Inflammatory macrophage treated with lipopolysaccharide for 1 hour (primary cell): ENCODE measurements around the gene GPR173.

Source experiments
- DNase-seq, 2 donors: peaks; one replicate each; pipeline ENCODE4 v3.0.0-alpha.2; 2020 to 2022

GPR173 gene

GRCh38 chrX:53089925-53090324 is 41.3 kb downstream of the GPR173 start:
- no peak for DNase-seq

DNA sequence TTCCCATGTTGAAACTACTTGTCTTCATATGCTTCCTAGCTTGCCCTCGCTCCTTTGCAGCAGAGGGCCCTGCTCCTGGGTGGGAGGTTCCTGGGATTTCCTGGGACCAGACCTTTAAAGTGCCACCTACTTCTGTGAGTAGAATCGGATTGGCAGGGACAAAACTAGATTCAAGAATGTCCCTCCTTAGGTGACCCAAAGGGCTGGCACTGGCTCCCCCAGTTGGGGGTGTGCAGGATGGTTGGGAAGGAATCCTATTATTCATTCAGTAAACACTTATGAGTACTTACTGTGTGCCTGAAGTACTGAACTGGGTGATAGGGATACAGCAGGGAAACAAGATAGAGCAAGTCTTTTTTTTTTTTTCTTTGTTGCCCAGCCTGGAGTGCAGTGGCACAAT is 42.8 kb downstream of the GPR173 start:
- DNase-seq, result no peak

DNA sequence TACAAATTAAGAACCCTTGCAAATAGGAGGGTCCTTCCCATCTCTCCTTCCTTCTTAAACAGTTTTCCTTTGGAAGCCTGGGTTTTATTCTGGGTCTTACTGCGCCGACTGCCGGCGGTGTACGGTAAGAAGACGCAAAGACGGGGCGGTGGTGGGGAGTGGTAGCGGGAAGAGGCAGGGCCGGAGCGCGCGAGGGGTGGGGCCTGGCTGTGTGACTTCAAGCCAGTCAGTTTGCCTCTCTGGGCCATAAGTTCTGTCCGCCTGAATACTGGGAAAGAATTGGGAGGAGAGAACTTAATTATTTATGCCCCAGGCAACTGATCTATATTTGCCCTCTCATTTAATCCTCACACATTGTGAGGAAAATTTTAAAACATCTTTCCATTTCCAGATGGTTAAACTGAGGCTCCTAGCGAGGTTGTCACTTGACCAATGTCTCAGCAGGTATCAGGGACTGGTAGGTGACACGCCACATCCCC is 44.6 kb downstream of the GPR173 start:
- peak; percentile 59 to 69 for DNase-seq

- DNase-seq, result peak; percentile 91 to 94
These were observed 45.4 kb downstream of the GPR173 start, which contains the start of gene KANTR for GRCh38 chrX:53093748-53094581. Gene KANTR, plus strand, starts transcription at chrX:53094142. Its CDS starts 30,131 bp downstream, at chrX:53124273.

- DNase-seq, result no peak
These were observed 46.0 kb downstream of the GPR173 start for GRCh38 chrX:53094582-53094905.

- no peak for DNase-seq
These were observed 47.2 kb downstream of the GPR173 start for GRCh38 chrX:53095796-53096195.

- DNase-seq, result no peak
These were observed 66.4 kb downstream of the GPR173 start for GRCh38 chrX:53114864-53115549.

- DNase-seq, result no peak
These were observed 66.9 kb downstream of the GPR173 start for GRCh38 chrX:53115550-53115874.

GRCh38 chrX:53116101-53116500 is 67.5 kb downstream of the GPR173 start:
- DNase-seq, result no peak

- no peak for DNase-seq
These were observed 73.4 kb downstream of the GPR173 start for GRCh38 chrX:53122013-53122412.

DNA sequence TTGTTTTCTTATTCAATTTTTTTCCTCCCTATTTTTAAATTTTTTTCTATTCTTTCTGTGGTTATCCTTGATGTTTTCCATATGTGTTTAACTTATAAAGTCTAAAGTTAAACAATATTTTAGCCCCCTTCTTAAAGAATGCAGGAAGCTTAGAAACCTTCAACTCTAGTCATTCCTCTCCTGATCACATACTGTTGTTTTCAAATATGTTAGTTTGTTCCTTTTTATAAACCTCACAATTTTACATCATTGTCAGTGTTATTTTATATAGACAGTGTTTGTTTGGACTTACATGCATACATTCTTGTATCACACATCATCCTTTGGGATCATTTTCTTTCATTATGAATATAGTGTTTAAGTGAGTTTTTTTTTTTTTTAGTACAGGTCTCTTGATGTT is 76.9 kb downstream of the GPR173 start:
- no peak for DNase-seq

DNA sequence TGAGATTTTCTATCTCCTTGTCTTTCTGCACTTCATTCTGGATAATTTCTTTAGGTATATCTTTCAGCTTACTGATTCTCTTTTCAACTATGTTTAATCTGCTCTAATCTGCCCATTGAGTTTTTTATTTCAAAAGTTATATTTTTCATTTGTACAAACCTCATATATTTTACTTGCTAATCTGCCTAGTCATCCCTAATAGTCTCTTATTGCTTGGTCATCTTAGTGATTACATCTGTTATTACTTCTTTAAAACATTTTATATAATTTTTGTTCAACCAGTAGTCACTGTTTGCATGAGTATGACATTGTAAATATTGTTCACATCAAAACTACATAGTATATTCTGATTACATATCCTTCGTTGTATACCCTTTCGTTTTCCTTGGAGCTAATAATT is 77.8 kb downstream of the GPR173 start:
- DNase-seq, result no peak

DNA sequence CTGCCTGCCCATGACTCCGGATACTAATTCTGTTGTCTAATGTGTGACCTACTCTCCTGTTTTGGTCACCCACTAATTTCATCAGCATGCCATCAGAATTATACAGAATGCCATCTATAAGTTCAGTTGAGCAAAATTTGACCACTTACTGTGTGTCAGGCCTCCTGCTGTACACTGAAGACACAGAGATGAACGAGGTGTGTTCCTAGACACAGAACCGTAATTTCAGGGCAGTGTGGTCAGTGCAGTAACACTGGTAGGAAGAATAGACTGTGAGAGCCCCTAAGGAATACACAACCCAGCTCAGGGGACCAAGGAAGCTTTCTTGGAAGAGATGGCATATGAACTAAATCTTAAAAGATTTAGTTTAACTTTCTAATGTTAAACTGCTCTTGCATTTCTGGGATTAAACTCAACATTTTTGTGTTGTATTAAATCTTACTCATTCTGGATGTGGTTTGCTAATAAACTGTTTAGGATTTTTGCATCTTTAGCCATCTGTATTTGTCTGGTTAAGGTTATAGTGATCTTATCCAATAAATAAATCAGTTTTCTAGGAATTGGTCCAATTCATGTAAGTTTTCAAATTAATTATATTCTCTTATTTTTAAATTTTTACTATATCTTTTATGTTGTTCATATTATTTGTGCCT is 79.6 kb downstream of the GPR173 start:
- DNase-seq, result no peak
